ENCODE measurements around the gene KATNB1.
A peak's percentile ranks its signal among the peaks of the same experiment; 100 is the strongest.

The KATNB1 gene

GRCh38 chr16:57694231-57694724 is 41.3 kb upstream of the KATNB1 start:
- no peaks in the 10 kb centered on the region for H3K27me3 ChIP-seq
- peak overlapping the region; percentile 96 for H3K27ac ChIP-seq
- H3K9me3 ChIP-seq, result no peaks in the 10 kb centered on the region
- H3K4me3 ChIP-seq (ENCODE audit: low read depth in 1 of 2, low read length in 1 of 2), result peak overlapping the region; percentile 50 to 56
- TF ChIP-seq CTCF (IDR thresholded peaks at IDR 0.05), result no peak
- peaks cover 13% of the 10 kb centered on the region for H3K36me3 ChIP-seq
- peaks cover 62 to 64% of the 10 kb centered on the region in 2 experiments for H3K4me1 ChIP-seq (ENCODE audit: control insufficient read depth in 1 of 2, insufficient read depth in 1 of 2, low read depth in 1 of 2, low read length in 1 of 2)

- H3K9me3 ChIP-seq, result no peaks in the 10 kb centered on the region
- H3K4me1 ChIP-seq (ENCODE audit: control insufficient read depth in 1 of 2, insufficient read depth in 1 of 2, low read depth in 1 of 2, low read length in 1 of 2), result peaks cover 55 to 56% of the 10 kb centered on the region in 2 experiments
- no peaks in the 10 kb centered on the region for H3K27me3 ChIP-seq
- H3K36me3 ChIP-seq, result peaks cover 6% of the 10 kb centered on the region
- H3K4me3 ChIP-seq (ENCODE audit: low read depth in 1 of 2, low read length in 1 of 2), result peak within 1 kb of the TSS; percentile 50 to 56
- peak within 1 kb of the TSS; percentile 96 for H3K27ac ChIP-seq
- TF ChIP-seq CTCF (IDR thresholded peaks at IDR 0.05), result no peak
Observed at GRCh38 chr16:57694725-57695679, 40.6 kb upstream of the KATNB1 start, which contains the start of gene DRC7. TSS of gene DRC7 (plus strand) at chr16:57694806. CDS start at chr16:57697950, 3,144 bp downstream.

GRCh38 chr16:57695680-57696069 is 39.9 kb upstream of the KATNB1 start:
- H3K9me3 ChIP-seq, result no peaks in the 10 kb centered on the region
- peak overlapping the region; percentile 96 for H3K27ac ChIP-seq
- no peaks in the 10 kb centered on the region for H3K36me3 ChIP-seq
- no peak for TF ChIP-seq CTCF (IDR thresholded peaks at IDR 0.05)
- H3K4me3 ChIP-seq (ENCODE audit: low read depth in 1 of 2, low read length in 1 of 2), result peak overlapping the region; percentile 50 to 56
- H3K27me3 ChIP-seq, result no peaks in the 10 kb centered on the region
- H3K4me1 ChIP-seq (ENCODE audit: control insufficient read depth in 1 of 2, insufficient read depth in 1 of 2, low read depth in 1 of 2, low read length in 1 of 2), result peaks cover 48 to 50% of the 10 kb centered on the region in 2 experiments

- H3K27ac ChIP-seq, result peak overlapping the region; percentile 96
- no peak for TF ChIP-seq CTCF (IDR thresholded peaks at IDR 0.05)
- H3K27me3 ChIP-seq, result no peaks in the 10 kb centered on the region
- no peaks in the 10 kb centered on the region for H3K36me3 ChIP-seq
- peaks cover 42 to 44% of the 10 kb centered on the region in 2 experiments for H3K4me1 ChIP-seq (ENCODE audit: control insufficient read depth in 1 of 2, insufficient read depth in 1 of 2, low read depth in 1 of 2, low read length in 1 of 2)
- no peak overlapping the region for H3K4me3 ChIP-seq (ENCODE audit: low read depth in 1 of 2, low read length in 1 of 2)
- no peaks in the 10 kb centered on the region for H3K9me3 ChIP-seq
Observed at GRCh38 chr16:57696240-57696639, 39.3 kb upstream of the KATNB1 start.

GRCh38 chr16:57697896-57698537 is 37.6 kb upstream of the KATNB1 start:
- Histone ChIP-seq H3K9me3 (no peaks in the 10 kb centered on the region), H3K4me3 (ENCODE audit: low read depth in 1 of 2, low read length in 1 of 2) (no peak overlapping the region), H3K27ac (no peak overlapping the region), H3K36me3 (no peaks in the 10 kb centered on the region), H3K4me1 (ENCODE audit: control insufficient read depth in 1 of 2, insufficient read depth in 1 of 2, low read depth in 1 of 2, low read length in 1 of 2) (peaks cover 26% of the 10 kb centered on the region in 2 experiments), H3K27me3 (no peaks in the 10 kb centered on the region)
- no peak for TF ChIP-seq CTCF (IDR thresholded peaks at IDR 0.05)
